HG03025 (cell line): ENCODE results near the gene MRPS2.
"Not testable (repeated sequence)": the region's sequence is repeated elsewhere in the genome, so short reads cannot be mapped to it uniquely, and the experiment has no call there.

ENCODE experiments used
- ATAC-seq: cut with Tn5 transposase; IDR thresholded peaks from one replicate; pipeline ENCODE4 v1.9.1; 2021; ENCODE audit warnings: mild to moderate bottlenecking, moderate library complexity; ENCODE audit not compliant: unreplicated experiment, low FRiP score

Gene MRPS2

GRCh38 chr9:135513351-135513846 is 12.9 kb downstream of the MRPS2 start:
- ATAC-seq: no peak

GRCh38 chr9:135513906-135514305 is 13.4 kb downstream of the MRPS2 start:
- not testable (repeated sequence) for ATAC-seq

- no peak for ATAC-seq
These were observed 14.0 kb downstream of the MRPS2 start for GRCh38 chr9:135514342-135515082.

- no peak for ATAC-seq
These were observed 14.8 kb downstream of the MRPS2 start for GRCh38 chr9:135515083-135515951.

GRCh38 chr9:135516132-135516860 is 15.8 kb downstream of the MRPS2 start:
- ATAC-seq: no peak

- no peak for ATAC-seq
These were observed 16.9 kb downstream of the MRPS2 start for GRCh38 chr9:135517407-135517822.

- ATAC-seq: no peak
These were observed 18.9 kb downstream of the MRPS2 start for GRCh38 chr9:135519179-135519971.

GRCh38 chr9:135520916-135521607 is 20.6 kb downstream of the MRPS2 start, which contains the start of gene LCN1:
TSS of gene LCN1 (plus strand) at chr9:135521440. CDS start at chr9:135521498, 58 bp downstream.
- no peak for ATAC-seq

- no peak for ATAC-seq
These were observed 21.2 kb downstream of the MRPS2 start for GRCh38 chr9:135521608-135522095.

- ATAC-seq: no peak
These were observed 21.8 kb downstream of the MRPS2 start for GRCh38 chr9:135522137-135522877.

GRCh38 chr9:135522931-135523330 is 22.4 kb downstream of the MRPS2 start:
- ATAC-seq: no peak

- no peak for ATAC-seq
These were observed 23.1 kb downstream of the MRPS2 start for GRCh38 chr9:135523521-135524129.

GRCh38 chr9:135524130-135524861 is 23.8 kb downstream of the MRPS2 start:
- no peak for ATAC-seq

- no peak for ATAC-seq
These were observed 25.0 kb downstream of the MRPS2 start for GRCh38 chr9:135525241-135526088.

GRCh38 chr9:135526089-135526729 is 25.7 kb downstream of the MRPS2 start:
- ATAC-seq: no peak
